AG04450 (cell line): ENCODE measurements around the gene FOLR1. TPM values are rescaled to one million over a fixed set of nuclear protein-coding genes. Genes with fewer than 3 reads are reported as not detected.

ENCODE experiments used
- CTCF ChIA-PET: fragments of 300-600, 350-600 bp; formaldehyde crosslinking; extraction: SDS; loops from one replicate; lab custom pipeline; 2022; ENCODE audit warnings: antibody characterized with exemption, inconsistent platforms; lab: Charles Lee
- POLR2A ChIA-PET: fragments of 350-600 bp; formaldehyde crosslinking; extraction: SDS; loops from one replicate; lab custom pipeline; 2021; ENCODE audit warnings: antibody characterized with exemption, inconsistent platforms; lab: Yijun Ruan, JAX
- DNase-seq: peaks from one replicate; pipeline ENCODE4 v3.0.0-alpha.2; 2011; ENCODE audit warnings: low read depth, low spot score
- H3K27ac ChIP-seq: one replicate; pipeline ENCODE4 v1.5.1; 2012; ENCODE audit warnings: low read depth, low read length, control low read depth
- H3K27me3 ChIP-seq: one replicate; pipeline ENCODE4 v1.6.0; 2012; ENCODE audit warnings: low read length; ENCODE audit not compliant: control insufficient read depth, insufficient read depth
- H3K4me3 ChIP-seq: 2 replicates; pipeline ENCODE4 v1.5.1; 2011; ENCODE audit warnings: mild to moderate bottlenecking, low read depth, low read length, control low read depth
- H3K9me3 ChIP-seq: 2 replicates; pipeline ENCODE4 v1.5.1; 2012; ENCODE audit warnings: low read length; ENCODE audit not compliant: control insufficient read depth, insufficient read depth
- CTCF ChIP-seq: IDR thresholded peaks from 2 replicates; pipeline ENCODE4 v1.5.1; 2011; ENCODE audit warnings: low read depth, low read length, control low read depth, inconsistent platforms
- polyA plus RNA-seq: library from polyadenylated mRNA; depleted of rRNA; stranded (reverse); fragments of >200 nt; gene quantifications from 2 replicates; pipeline ENCODE4 v1.2.3, GENCODE V29; 2011; rRNA removed

FOLR1 gene
- polyA plus RNA-seq, 1 experiment = 0.19 TPM

DNA sequence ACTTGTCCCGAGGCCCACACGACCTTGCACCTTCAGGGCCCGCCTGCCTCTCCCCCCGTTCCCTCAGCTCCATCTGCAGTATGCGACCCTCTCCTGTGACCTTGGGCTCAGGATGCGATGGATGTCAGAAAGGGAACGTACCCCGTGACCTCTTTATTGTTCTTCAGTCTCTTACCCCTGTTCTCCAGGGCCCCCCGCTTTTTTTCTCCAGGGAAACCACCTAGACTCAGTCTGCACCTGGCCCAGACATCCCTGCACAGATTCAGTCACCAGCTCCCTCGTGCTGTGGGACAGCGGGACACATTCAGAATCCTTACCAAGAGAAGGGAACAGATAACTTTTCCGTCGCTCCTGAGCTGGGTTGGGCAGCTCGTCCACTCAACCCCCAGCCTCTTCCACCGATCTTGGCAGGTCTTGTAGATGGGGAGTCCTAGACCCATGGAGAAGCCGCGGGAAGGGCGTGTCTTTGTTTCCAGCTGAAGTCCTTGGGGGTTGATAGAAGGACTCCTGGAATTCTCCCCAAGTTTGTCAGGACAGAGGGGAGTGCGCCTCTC is 53.4 kb downstream of the FOLR1 start:
- H3K27me3 ChIP-seq = peaks cover 82% of the 10 kb centered on the region
- TF ChIP-seq CTCF = no peak
- ChIA-PET POLR2A (no interaction called here), CTCF (interaction anchor here (0.6 to 2.7 kb wide), 4 partner anchors 169 to 220 kb away, joined by 3 to 12 read pairs (median 4); no protein-coding TSS in a partner anchor)
- H3K27ac ChIP-seq = no peak overlapping the region
- DNase-seq = no peak
- H3K4me3 ChIP-seq = no peak overlapping the region
- H3K9me3 ChIP-seq = peaks cover 8% of the 10 kb centered on the region; the same call in 1 of the 2 replicates

Other genes starting within 250 kb of the FOLR1 start
- 2.2 and 2.5 TPM in 2 replicates for gene IL18BP, start 193.2 kb upstream of the FOLR1 start, polyA plus RNA-seq
- gene NUMA1, start 111.6 kb upstream of the FOLR1 start, polyA plus RNA-seq = 79.5 and 90.7 TPM in 2 replicates
- 7.8 and 8.6 TPM in 2 replicates for gene LRRC51, start 111.3 kb upstream of the FOLR1 start, polyA plus RNA-seq
- 89.1 and 120 TPM in 2 replicates for gene LAMTOR1, start 88.8 kb upstream of the FOLR1 start, polyA plus RNA-seq
- not detected in 2 replicates for gene TOMT, start 86.2 kb upstream of the FOLR1 start, polyA plus RNA-seq
- gene ANAPC15, start 79.4 kb upstream of the FOLR1 start, polyA plus RNA-seq = 45.7 and 54.5 TPM in 2 replicates
- gene FOLR3, start 56.4 kb upstream of the FOLR1 start, polyA plus RNA-seq = 0.24 and 0.25 TPM in 2 replicates
- not detected in 2 replicates for gene FOLR2, start 24.7 kb downstream of the FOLR1 start, polyA plus RNA-seq
- 79.8 and 85.3 TPM in 2 replicates for gene INPPL1, start 32.6 kb downstream of the FOLR1 start, polyA plus RNA-seq
- gene PHOX2A, start 52.0 kb downstream of the FOLR1 start, polyA plus RNA-seq = not detected in 2 replicates
- 18.9 and 19.2 TPM in 2 replicates for gene CLPB, start 242.4 kb downstream of the FOLR1 start, polyA plus RNA-seq